ENCODE measurements around the gene TESK2.
"Not testable (repeated sequence)": the region's sequence is repeated elsewhere in the genome, so short reads cannot be mapped to it uniquely, and the experiment has no call there.

The TESK2 gene

GRCh38 chr1:45409276-45409675 is 81.7 kb downstream of the TESK2 start:
- no peak for DNase-seq

- DNase-seq = no peak
These were observed 83.2 kb downstream of the TESK2 start for GRCh38 chr1:45407629-45408287.

GRCh38 chr1:45405636-45406035 is 85.3 kb downstream of the TESK2 start:
- DNase-seq = no peak

GRCh38 chr1:45403718-45404117 is 87.2 kb downstream of the TESK2 start:
- DNase-seq = no peak

GRCh38 chr1:45403298-45403697 is 87.7 kb downstream of the TESK2 start:
- DNase-seq = peak; percentile 65

GRCh38 chr1:45401524-45401923 is 89.4 kb downstream of the TESK2 start:
- DNase-seq = no peak

- DNase-seq = no peak
These were observed 90.9 kb downstream of the TESK2 start for GRCh38 chr1:45400049-45400448.

- no peak for DNase-seq
These were observed 93.7 kb downstream of the TESK2 start for GRCh38 chr1:45397285-45397684.

- no peak for DNase-seq
These were observed 95.4 kb downstream of the TESK2 start for GRCh38 chr1:45395582-45395981.

GRCh38 chr1:45395051-45395450 is 95.9 kb downstream of the TESK2 start:
- DNase-seq = no peak

GRCh38 chr1:45394342-45394741 is 96.6 kb downstream of the TESK2 start:
- no peak for DNase-seq

- no peak for DNase-seq
These were observed 97.2 kb downstream of the TESK2 start for GRCh38 chr1:45393718-45394302.

- no peak for DNase-seq
These were observed 104.7 kb downstream of the TESK2 start for GRCh38 chr1:45386219-45386618.

- peak; percentile 93 for DNase-seq
These were observed 105.7 kb downstream of the TESK2 start for GRCh38 chr1:45385302-45385701.

- not testable (repeated sequence) for DNase-seq
These were observed 106.8 kb downstream of the TESK2 start for GRCh38 chr1:45384213-45384612.

- DNase-seq = no peak
These were observed 107.8 kb downstream of the TESK2 start for GRCh38 chr1:45383191-45383590.

GRCh38 chr1:45381243-45381642 is 109.7 kb downstream of the TESK2 start:
- no peak for DNase-seq

- no peak for DNase-seq
These were observed 110.2 kb downstream of the TESK2 start for GRCh38 chr1:45380730-45381129.

- DNase-seq = no peak
These were observed 110.8 kb downstream of the TESK2 start for GRCh38 chr1:45380125-45380524.

GRCh38 chr1:45379524-45379923 is 111.4 kb downstream of the TESK2 start:
- no peak for DNase-seq

GRCh38 chr1:45378184-45378583 is 112.8 kb downstream of the TESK2 start:
- DNase-seq = no peak

GRCh38 chr1:45375104-45376090 is 115.6 kb downstream of the TESK2 start:
- DNase-seq = no peak

- no peak for DNase-seq
These were observed 117.4 kb downstream of the TESK2 start for GRCh38 chr1:45373573-45373972.

GRCh38 chr1:45370575-45370974 is 120.4 kb downstream of the TESK2 start:
- DNase-seq = no peak
